ENCODE measurements around the gene ORC4. TPM values are rescaled to one million over a fixed set of nuclear protein-coding genes. Genes with fewer than 3 reads are reported as not detected.
A peak's percentile ranks its signal among the peaks of the same experiment; 100 is the strongest.

ORC4 gene
- polyA plus RNA-seq, 3 donors: 30.2 to 34.0 (median 33.1) TPM

GRCh38 chr2:148026573-148026972, 6.0 kb upstream of the ORC4 start:
- peaks cover 56% of the 10 kb centered on the region for H3K79me2 ChIP-seq (ENCODE audit: insufficient read depth, low read length)
- H3K9me3 Mint-ChIP-seq: no peaks in the 10 kb centered on the region
- H3K4me1 Mint-ChIP-seq: peaks cover 19% of the 10 kb centered on the region
- 100% methylated on average over 2 of the region's 2 CpGs for WGBS (ENCODE audit: insufficient coverage)
- no peak overlapping the region for H3K27ac Mint-ChIP-seq
- H3K36me3 Mint-ChIP-seq: peaks cover 0 to 3% of the 10 kb centered on the region in 2 donors
- H3K4me2 ChIP-seq (replicated peaks; ENCODE audit: extremely low read depth, low read length, poor library complexity, severe bottlenecking): no peak overlapping the region
- no peak overlapping the region for H3K27ac ChIP-seq (ENCODE audit: low read depth in 1 of 2, low read length in 2 of 2)
- intact Hi-C loops (cut with micrococcal nuclease): no loop called here
- H3K36me3 ChIP-seq (replicated peaks in 1 of 2; ENCODE audit: control insufficient read depth in 1 of 2, insufficient read depth in 2 of 2, low read length in 2 of 2): peaks cover 0 to 6% of the 10 kb centered on the region in 2 donors
- no peaks in the 10 kb centered on the region for H3K27me3 Mint-ChIP-seq (ENCODE audit: low read depth in 3 of 3)
- no peak overlapping the region for H3K9ac ChIP-seq (ENCODE audit: insufficient read depth, low read length, poor library complexity, severe bottlenecking)
- H3K4me3 ChIP-seq (replicated peaks in 1 of 3; ENCODE audit: low read depth in 2 of 3, low read length in 3 of 3): no peak overlapping the region
- no peak for TF ChIP-seq CTCF (IDR thresholded peaks at IDR 0.05)
- no peak for DNase-seq
- no peak overlapping the region for H3K4me3 Mint-ChIP-seq
- H3K9me3 ChIP-seq (replicated peaks in 1 of 2; ENCODE audit: control insufficient read depth in 1 of 2, insufficient read depth in 1 of 2, low read length in 2 of 2): no peaks in the 10 kb centered on the region
- H3K27me3 ChIP-seq (ENCODE audit: control insufficient read depth in 2 of 2, insufficient read depth in 2 of 2, low read length in 2 of 2): no peaks in the 10 kb centered on the region
- H3K4me1 ChIP-seq (ENCODE audit: control insufficient read depth in 1 of 2, insufficient read depth in 2 of 2, low read length in 2 of 2): peaks cover 8 to 23% of the 10 kb centered on the region in 2 donors
- H4K20me1 ChIP-seq (ENCODE audit: insufficient read depth, low read length): peaks cover 9% of the 10 kb centered on the region
- H2AFZ ChIP-seq (ENCODE audit: insufficient read depth, low read depth, low read length, poor library complexity, severe bottlenecking): no peak overlapping the region

DNA sequence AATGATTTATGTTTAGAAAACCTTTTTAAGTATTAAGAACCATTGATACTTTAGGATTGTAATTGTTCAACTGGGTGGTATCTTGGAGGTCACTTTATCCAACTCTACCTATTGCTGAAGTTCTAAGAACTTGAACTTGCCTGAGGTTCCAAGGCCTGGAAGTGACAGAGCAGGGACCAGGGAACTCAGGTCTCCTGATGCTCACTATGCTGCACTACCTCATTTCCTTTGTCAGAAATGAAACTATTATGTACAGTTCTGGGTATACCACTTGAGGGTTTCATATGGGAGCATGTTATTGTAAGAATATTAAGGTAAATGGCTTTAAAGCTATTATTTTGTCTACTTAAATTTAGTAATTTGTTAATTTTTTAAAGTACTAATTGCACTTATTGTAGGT, 3.3 kb upstream of the ORC4 start:
- H3K4me3 Mint-ChIP-seq: no peak overlapping the region
- no peak for DNase-seq

More for the DNA sequence above, 3.3 kb upstream of the ORC4 start:
- intact Hi-C loops (cut with micrococcal nuclease): loop anchor here in 1 of 2 donors (5.0 kb wide), 1 partner anchor 618 kb away; the partner anchor contains the start of gene EPC2
- no peak for TF ChIP-seq CTCF (IDR thresholded peaks at IDR 0.05)
- no peak overlapping the region for H3K4me2 ChIP-seq (replicated peaks; ENCODE audit: extremely low read depth, low read length, poor library complexity, severe bottlenecking)
- no peak overlapping the region for H3K9ac ChIP-seq (ENCODE audit: insufficient read depth, low read length, poor library complexity, severe bottlenecking)
- peaks cover 23% of the 10 kb centered on the region for H4K20me1 ChIP-seq (ENCODE audit: insufficient read depth, low read length)
- H3K27ac ChIP-seq (ENCODE audit: low read depth in 1 of 2, low read length in 2 of 2): no peak overlapping the region
- Mint-ChIP-seq H3K36me3 (peaks cover 0 to 3% of the 10 kb centered on the region in 2 donors), H3K27ac (peak overlapping the region in 2 of 7 donors; percentile 45 to 54), H3K27me3 (ENCODE audit: low read depth in 3 of 3) (no peaks in the 10 kb centered on the region), H3K9me3 (no peaks in the 10 kb centered on the region), H3K4me1 (peaks cover 29% of the 10 kb centered on the region)
- peaks cover 0 to 6% of the 10 kb centered on the region in 2 donors for H3K36me3 ChIP-seq (replicated peaks in 1 of 2; ENCODE audit: control insufficient read depth in 1 of 2, insufficient read depth in 2 of 2, low read length in 2 of 2)
- H3K4me1 ChIP-seq (ENCODE audit: control insufficient read depth in 1 of 2, insufficient read depth in 2 of 2, low read length in 2 of 2): peaks cover 18 to 39% of the 10 kb centered on the region in 2 donors
- H3K9me3 ChIP-seq (replicated peaks in 1 of 2; ENCODE audit: control insufficient read depth in 1 of 2, insufficient read depth in 1 of 2, low read length in 2 of 2): no peaks in the 10 kb centered on the region
- peaks cover 79% of the 10 kb centered on the region for H3K79me2 ChIP-seq (ENCODE audit: insufficient read depth, low read length)
- H2AFZ ChIP-seq (ENCODE audit: insufficient read depth, low read depth, low read length, poor library complexity, severe bottlenecking): no peak overlapping the region
- H3K4me3 ChIP-seq (replicated peaks in 1 of 3; ENCODE audit: low read depth in 2 of 3, low read length in 3 of 3): no peak overlapping the region
- H3K27me3 ChIP-seq (ENCODE audit: control insufficient read depth in 2 of 2, insufficient read depth in 2 of 2, low read length in 2 of 2): no peaks in the 10 kb centered on the region

Data from CD14-positive monocyte (primary cell).